ENCODE results near the gene MCM3. TPM values are rescaled to one million over a fixed set of nuclear protein-coding genes. Genes with fewer than 3 reads are reported as not detected.

MCM3 gene
- total and polyA plus RNA-seq, 2 donors: 26.9 to 137 TPM

DNA sequence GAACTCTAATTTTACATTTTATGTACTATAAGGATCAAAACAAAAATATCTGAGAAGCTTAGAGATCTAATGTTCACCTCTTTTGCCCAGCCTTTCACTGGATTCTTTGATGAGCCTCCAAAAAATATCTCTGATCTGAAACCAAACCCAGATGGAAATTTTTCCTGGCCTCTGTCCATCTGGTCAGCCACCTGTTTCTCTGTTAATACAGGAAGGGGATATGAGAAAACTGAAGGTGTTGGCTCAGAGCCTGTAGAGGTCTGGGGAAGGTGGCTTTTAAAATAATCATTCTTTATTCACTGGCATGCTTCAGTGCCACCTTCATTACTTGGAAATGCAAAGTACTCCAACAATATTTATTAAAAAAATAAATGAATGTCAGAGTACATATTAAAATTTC lies 8.5 kb upstream of the MCM3 start:
- DNase-seq (ENCODE audit: low read depth in 6 of 9, low spot score in 9 of 9): no peak
- Histone ChIP-seq H3K36me3 (ENCODE audit: control insufficient read depth in 2 of 2, insufficient read depth in 2 of 2, low read length in 1 of 2) (no peaks in the 10 kb centered on the region), H3K4me1 (ENCODE audit: control insufficient read depth in 2 of 2, insufficient read depth in 2 of 2, low read length in 2 of 2) (peaks cover 0 to 4% of the 10 kb centered on the region in 2 donors), H3K27me3 (ENCODE audit: control insufficient read depth in 2 of 2, insufficient read depth in 1 of 2, low read length in 1 of 2) (no peaks in the 10 kb centered on the region), H3K4me3 (ENCODE audit: low read length in 2 of 2) (no peak overlapping the region), H3K9me3 (ENCODE audit: control insufficient read depth in 2 of 2, insufficient read depth in 1 of 2, low read length in 1 of 2) (no peaks in the 10 kb centered on the region), H3K27ac (ENCODE audit: low read depth in 1 of 2, low read length in 1 of 2) (no peak overlapping the region)

DNA sequence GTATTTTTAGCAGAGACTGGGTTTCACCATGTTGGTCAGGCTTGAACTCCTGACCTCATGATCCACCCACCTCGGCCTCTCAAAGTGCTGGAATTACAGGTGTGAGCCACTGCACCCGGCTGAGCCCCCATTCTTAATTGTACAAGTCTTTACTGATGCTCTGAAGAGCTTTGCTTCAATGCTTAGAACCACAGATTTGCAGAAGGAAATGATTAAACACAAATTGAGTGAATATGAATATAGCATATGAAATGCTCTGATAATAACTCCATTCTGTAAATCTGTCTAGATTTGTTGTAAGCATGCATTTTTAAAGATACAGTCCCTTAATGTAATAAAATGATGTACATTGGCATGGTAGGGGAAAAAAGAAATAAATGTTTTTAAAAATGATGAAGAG lies 4.3 kb upstream of the MCM3 start:
- WGBS: 58% methylated on average over 2 of the region's 2 CpGs
- no peaks in the 10 kb centered on the region for H3K27me3 ChIP-seq (ENCODE audit: control insufficient read depth in 2 of 2, insufficient read depth in 1 of 2, low read length in 1 of 2)
- no peak overlapping the region for H3K27ac ChIP-seq (ENCODE audit: low read depth in 1 of 2, low read length in 1 of 2)
- H3K9me3 ChIP-seq (ENCODE audit: control insufficient read depth in 2 of 2, insufficient read depth in 1 of 2, low read length in 1 of 2): no peaks in the 10 kb centered on the region
- no peak for DNase-seq (ENCODE audit: low read depth in 6 of 9, low spot score in 9 of 9)
- peaks cover 4 to 10% of the 10 kb centered on the region in 2 donors for H3K4me1 ChIP-seq (ENCODE audit: control insufficient read depth in 2 of 2, insufficient read depth in 2 of 2, low read length in 2 of 2)
- no peaks in the 10 kb centered on the region for H3K36me3 ChIP-seq (ENCODE audit: control insufficient read depth in 2 of 2, insufficient read depth in 2 of 2, low read length in 1 of 2)
- no peak overlapping the region for H3K4me3 ChIP-seq (ENCODE audit: low read length in 2 of 2)

DNA sequence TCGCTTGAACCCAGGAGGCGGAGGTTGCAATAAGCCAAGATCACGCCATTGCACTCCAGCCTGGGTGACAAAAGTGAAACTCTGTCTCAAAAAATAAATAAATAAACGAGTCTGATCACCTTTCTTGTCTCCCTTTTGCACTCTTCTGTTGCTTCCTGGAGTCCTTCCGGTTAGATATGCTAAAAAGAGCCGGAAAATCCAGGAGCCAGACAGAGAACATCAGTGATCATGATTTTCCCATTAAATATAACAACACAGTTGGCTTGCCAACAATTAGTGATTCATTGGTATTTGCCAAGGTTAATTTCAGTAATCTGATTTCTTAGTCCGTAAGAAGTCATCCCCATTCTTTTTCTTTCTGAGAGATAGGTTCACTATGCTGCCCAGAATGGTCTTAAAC lies 3.7 kb upstream of the MCM3 start:
- 97% methylated on average over 7 of the region's 7 CpGs for WGBS
- Histone ChIP-seq H3K36me3 (ENCODE audit: control insufficient read depth in 2 of 2, insufficient read depth in 2 of 2, low read length in 1 of 2) (no peaks in the 10 kb centered on the region), H3K4me1 (ENCODE audit: control insufficient read depth in 2 of 2, insufficient read depth in 2 of 2, low read length in 2 of 2) (peaks cover 4 to 13% of the 10 kb centered on the region in 2 donors), H3K9me3 (ENCODE audit: control insufficient read depth in 2 of 2, insufficient read depth in 1 of 2, low read length in 1 of 2) (no peaks in the 10 kb centered on the region), H3K27ac (ENCODE audit: low read depth in 1 of 2, low read length in 1 of 2) (no peak overlapping the region), H3K27me3 (ENCODE audit: control insufficient read depth in 2 of 2, insufficient read depth in 1 of 2, low read length in 1 of 2) (no peaks in the 10 kb centered on the region), H3K4me3 (ENCODE audit: low read length in 2 of 2) (no peak overlapping the region)
- no peak for DNase-seq (ENCODE audit: low read depth in 6 of 9, low spot score in 9 of 9)

GRCh38 chr6:52286798-52287432 lies 2.4 kb upstream of the MCM3 start:
- Histone ChIP-seq H3K27ac (ENCODE audit: low read depth in 1 of 2, low read length in 1 of 2) (no peak overlapping the region), H3K27me3 (ENCODE audit: control insufficient read depth in 2 of 2, insufficient read depth in 1 of 2, low read length in 1 of 2) (no peaks in the 10 kb centered on the region), H3K9me3 (ENCODE audit: control insufficient read depth in 2 of 2, insufficient read depth in 1 of 2, low read length in 1 of 2) (no peaks in the 10 kb centered on the region), H3K4me1 (ENCODE audit: control insufficient read depth in 2 of 2, insufficient read depth in 2 of 2, low read length in 2 of 2) (peaks cover 4 to 20% of the 10 kb centered on the region in 2 donors), H3K4me3 (ENCODE audit: low read length in 2 of 2) (no peak overlapping the region), H3K36me3 (ENCODE audit: control insufficient read depth in 2 of 2, insufficient read depth in 2 of 2, low read length in 1 of 2) (peaks cover 2 to 12% of the 10 kb centered on the region in 2 donors)
- 37% methylated on average over 2 of the region's 2 CpGs for WGBS
- DNase-seq (ENCODE audit: low read depth in 6 of 9, low spot score in 9 of 9): peak in 6 of 9 donors; percentile 30 to 80 (median 54)

DNA sequence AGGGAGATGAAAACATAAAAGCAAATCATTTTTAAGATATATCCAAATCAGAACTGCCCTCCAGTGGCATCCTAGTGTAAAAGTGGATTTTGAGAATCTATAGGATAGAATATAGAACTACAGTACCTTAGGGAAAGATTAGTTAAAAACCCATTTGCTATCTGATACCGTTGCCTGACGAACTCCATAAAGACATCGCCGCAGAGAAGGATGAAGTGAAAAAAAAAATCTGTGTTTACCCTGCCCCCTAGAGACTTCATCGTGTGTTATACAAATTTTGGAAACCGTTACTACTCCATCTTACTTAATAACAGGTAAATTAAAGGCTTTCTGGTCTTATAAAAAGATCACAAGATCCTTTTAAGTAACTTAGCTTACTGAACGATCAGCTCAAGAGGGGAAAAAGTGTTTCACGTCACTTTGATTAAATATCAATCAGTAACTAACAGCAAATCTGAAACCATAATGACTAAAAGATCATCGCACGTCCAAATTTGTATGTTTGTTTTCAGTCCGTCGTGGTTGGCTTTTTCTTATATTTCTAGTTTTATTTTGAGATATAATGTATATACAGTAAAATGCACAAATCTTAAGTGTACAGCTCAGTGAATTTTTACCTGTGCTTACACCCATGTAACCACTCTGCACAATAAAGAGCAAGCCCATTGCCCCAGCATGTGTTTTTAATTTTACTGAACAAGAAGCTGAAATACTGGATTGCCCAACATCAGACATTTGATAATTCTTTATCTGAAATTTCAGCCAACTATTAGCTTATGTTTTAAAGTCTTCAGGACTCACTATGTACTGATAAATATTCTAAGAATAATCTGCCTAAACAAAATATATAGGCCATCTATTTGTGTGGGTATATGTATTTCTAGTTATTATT lies 881 bp upstream of the MCM3 start:
- Histone ChIP-seq H3K9me3 (ENCODE audit: control insufficient read depth in 2 of 2, insufficient read depth in 1 of 2, low read length in 1 of 2) (no peaks in the 10 kb centered on the region), H3K27ac (ENCODE audit: low read depth in 1 of 2, low read length in 1 of 2) (peak overlapping the region; percentile 83 to 98), H3K27me3 (ENCODE audit: control insufficient read depth in 2 of 2, insufficient read depth in 1 of 2, low read length in 1 of 2) (no peaks in the 10 kb centered on the region), H3K4me1 (ENCODE audit: control insufficient read depth in 2 of 2, insufficient read depth in 2 of 2, low read length in 2 of 2) (peaks cover 4 to 20% of the 10 kb centered on the region in 2 donors), H3K4me3 (ENCODE audit: low read length in 2 of 2) (peak overlapping the region; percentile 70 to 73), H3K36me3 (ENCODE audit: control insufficient read depth in 2 of 2, insufficient read depth in 2 of 2, low read length in 1 of 2) (peaks cover 12 to 26% of the 10 kb centered on the region in 2 donors)
- DNase-seq (ENCODE audit: low read depth in 6 of 9, low spot score in 9 of 9): no peak
- WGBS: 26% methylated on average over 12 of the region's 12 CpGs

DNA sequence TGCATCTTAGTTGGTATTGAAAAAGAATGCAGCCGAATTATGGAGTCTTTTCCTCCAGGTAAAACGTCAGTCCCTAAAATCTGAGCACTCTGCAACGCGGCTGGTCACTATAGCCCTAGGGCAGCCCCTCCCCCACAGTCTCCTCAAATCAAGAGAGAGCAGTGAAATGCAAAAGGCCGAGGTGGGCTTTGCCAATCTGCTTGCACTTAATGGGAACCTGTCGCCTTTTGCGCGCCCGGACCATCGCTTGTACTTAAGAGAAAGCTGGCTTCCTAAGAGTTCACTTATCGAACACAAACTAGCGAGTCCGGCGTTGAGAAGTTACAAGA lies 447 bp downstream of the MCM3 start:
- Histone ChIP-seq H3K36me3 (ENCODE audit: control insufficient read depth in 2 of 2, insufficient read depth in 2 of 2, low read length in 1 of 2) (peaks cover 20 to 40% of the 10 kb centered on the region in 2 donors), H3K27me3 (ENCODE audit: control insufficient read depth in 2 of 2, insufficient read depth in 1 of 2, low read length in 1 of 2) (no peaks in the 10 kb centered on the region), H3K4me1 (ENCODE audit: control insufficient read depth in 2 of 2, insufficient read depth in 2 of 2, low read length in 2 of 2) (peaks cover 4 to 20% of the 10 kb centered on the region in 2 donors), H3K27ac (ENCODE audit: low read depth in 1 of 2, low read length in 1 of 2) (peak overlapping the region; percentile 67 to 98), H3K4me3 (ENCODE audit: low read length in 2 of 2) (peak overlapping the region; percentile 70 to 73), H3K9me3 (ENCODE audit: control insufficient read depth in 2 of 2, insufficient read depth in 1 of 2, low read length in 1 of 2) (no peaks in the 10 kb centered on the region)
- DNase-seq (ENCODE audit: low read depth in 6 of 9, low spot score in 9 of 9): peak in 1 of 9 donors; percentile 35
- under 1% methylated on average over 14 of the region's 14 CpGs for WGBS

DNA sequence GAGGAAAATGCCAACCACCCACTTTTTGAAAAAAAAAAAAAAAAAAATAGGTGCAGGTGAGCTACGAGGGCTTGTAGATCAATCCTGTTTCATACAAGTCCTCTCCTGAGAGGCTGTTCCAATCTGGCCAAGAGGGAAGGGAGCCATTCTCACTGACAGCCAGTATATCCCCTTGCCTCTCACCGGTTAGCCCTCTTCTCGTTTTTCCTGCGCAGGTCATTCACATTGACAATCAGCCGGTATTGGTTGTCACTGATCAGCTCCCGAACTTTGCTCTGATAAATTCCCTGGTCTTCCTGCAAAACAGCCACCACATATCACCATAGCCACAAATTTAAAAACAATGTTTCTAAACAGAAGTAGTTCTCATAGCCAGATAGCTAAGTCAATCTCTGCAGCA lies 1.4 kb downstream of the MCM3 start:
- DNase-seq (ENCODE audit: low read depth in 6 of 9, low spot score in 9 of 9): no peak
- peaks cover 28 to 50% of the 10 kb centered on the region in 2 donors for H3K36me3 ChIP-seq (ENCODE audit: control insufficient read depth in 2 of 2, insufficient read depth in 2 of 2, low read length in 1 of 2)
- WGBS: 71% methylated on average over 6 of the region's 6 CpGs
- H3K4me1 ChIP-seq (ENCODE audit: control insufficient read depth in 2 of 2, insufficient read depth in 2 of 2, low read length in 2 of 2): peaks cover 4 to 20% of the 10 kb centered on the region in 2 donors
- peak overlapping the region in 1 of 2 donors; percentile 70 for H3K4me3 ChIP-seq (ENCODE audit: low read length in 2 of 2)
- no peak overlapping the region for H3K27ac ChIP-seq (ENCODE audit: low read depth in 1 of 2, low read length in 1 of 2)
- no peaks in the 10 kb centered on the region for H3K27me3 ChIP-seq (ENCODE audit: control insufficient read depth in 2 of 2, insufficient read depth in 1 of 2, low read length in 1 of 2)
- H3K9me3 ChIP-seq (ENCODE audit: control insufficient read depth in 2 of 2, insufficient read depth in 1 of 2, low read length in 1 of 2): no peaks in the 10 kb centered on the region

DNA sequence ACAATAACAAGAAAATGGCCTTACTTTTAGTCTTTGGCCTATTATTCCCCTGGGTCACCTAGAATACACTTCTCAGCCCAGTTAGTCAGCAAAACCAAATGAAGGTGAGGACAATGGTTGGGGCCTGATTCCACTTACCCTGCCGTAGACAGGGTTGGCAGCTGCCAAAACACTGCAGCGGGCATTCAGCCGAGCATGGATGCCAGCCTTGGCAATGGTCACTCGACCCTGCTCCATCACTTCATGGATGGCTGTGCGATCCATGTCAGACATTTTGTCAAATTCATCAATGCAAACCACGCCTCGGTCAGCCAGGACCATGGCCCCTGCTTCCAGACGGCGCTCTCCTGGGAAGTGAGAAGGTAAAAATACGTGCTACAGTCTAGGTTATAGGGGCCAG lies 8.4 kb downstream of the MCM3 start:
- 99% methylated on average over 10 of the region's 10 CpGs for WGBS
- no peaks in the 10 kb centered on the region for H3K27me3 ChIP-seq (ENCODE audit: control insufficient read depth in 2 of 2, insufficient read depth in 1 of 2, low read length in 1 of 2)
- H3K36me3 ChIP-seq (ENCODE audit: control insufficient read depth in 2 of 2, insufficient read depth in 2 of 2, low read length in 1 of 2): peaks cover 61 to 94% of the 10 kb centered on the region in 2 donors
- no peak overlapping the region for H3K4me3 ChIP-seq (ENCODE audit: low read length in 2 of 2)
- H3K9me3 ChIP-seq (ENCODE audit: control insufficient read depth in 2 of 2, insufficient read depth in 1 of 2, low read length in 1 of 2): no peaks in the 10 kb centered on the region
- DNase-seq (ENCODE audit: low read depth in 6 of 9, low spot score in 9 of 9): no peak
- no peak overlapping the region for H3K27ac ChIP-seq (ENCODE audit: low read depth in 1 of 2, low read length in 1 of 2)
- H3K4me1 ChIP-seq (ENCODE audit: control insufficient read depth in 2 of 2, insufficient read depth in 2 of 2, low read length in 2 of 2): no peaks in the 10 kb centered on the region

DNA sequence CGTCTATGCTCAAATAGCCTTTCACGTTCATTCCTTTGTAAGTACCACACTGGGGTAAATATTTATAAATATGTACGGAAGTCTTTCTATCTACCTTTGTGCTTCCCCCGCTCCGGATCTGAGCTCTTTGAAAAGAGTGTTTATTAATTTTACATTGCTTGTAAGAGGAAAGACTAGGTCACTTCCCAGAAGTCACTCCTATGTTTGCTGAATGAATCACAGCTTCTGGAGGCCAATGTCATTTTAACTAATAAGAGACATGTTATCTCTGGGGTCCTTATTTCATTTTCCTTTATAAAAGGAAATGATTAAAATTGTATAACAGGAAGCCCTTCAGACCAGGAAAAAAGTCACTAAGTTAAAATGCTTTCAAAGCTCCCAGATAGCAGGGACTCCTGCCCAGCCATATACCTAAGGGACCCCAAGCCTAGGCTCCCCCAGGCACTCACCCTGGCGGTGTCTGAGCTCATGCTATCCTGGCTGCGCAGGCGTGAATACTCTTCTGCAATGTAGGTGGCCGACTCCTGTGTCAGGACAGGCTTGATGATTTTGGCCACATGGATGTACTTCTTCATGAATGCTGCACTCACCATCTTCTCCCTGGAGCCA lies 12.6 kb downstream of the MCM3 start:
- Histone ChIP-seq H3K27ac (ENCODE audit: low read depth in 1 of 2, low read length in 1 of 2) (no peak overlapping the region), H3K27me3 (ENCODE audit: control insufficient read depth in 2 of 2, insufficient read depth in 1 of 2, low read length in 1 of 2) (no peaks in the 10 kb centered on the region), H3K36me3 (ENCODE audit: control insufficient read depth in 2 of 2, insufficient read depth in 2 of 2, low read length in 1 of 2) (peaks cover 54 to 90% of the 10 kb centered on the region in 2 donors), H3K9me3 (ENCODE audit: control insufficient read depth in 2 of 2, insufficient read depth in 1 of 2, low read length in 1 of 2) (no peaks in the 10 kb centered on the region), H3K4me1 (ENCODE audit: control insufficient read depth in 2 of 2, insufficient read depth in 2 of 2, low read length in 2 of 2) (no peaks in the 10 kb centered on the region), H3K4me3 (ENCODE audit: low read length in 2 of 2) (no peak overlapping the region)
- 97% methylated on average over 9 of the region's 9 CpGs for WGBS
- no peak for DNase-seq (ENCODE audit: low read depth in 6 of 9, low spot score in 9 of 9)

All from thymus (tissue), 11 donors.